ENCODE measurements around the gene CORO2B.

Gene CORO2B

GRCh38 chr15:68589053-68589452 lies 10.3 kb downstream of the CORO2B start:
- H3K36me3 Mint-ChIP-seq: no peaks in the 10 kb centered on the region

GRCh38 chr15:68589783-68590710 lies 11.3 kb downstream of the CORO2B start:
- no peak overlapping the region for H3K4me3 Mint-ChIP-seq
- H3K27ac Mint-ChIP-seq: no peak overlapping the region

More at GRCh38 chr15:68589053-68589452, 10.3 kb downstream of the CORO2B start:
- Mint-ChIP-seq H3K9me3 (ENCODE audit: low read depth) (no peaks in the 10 kb centered on the region), H3K4me3 (no peak overlapping the region), H3K27ac (no peak overlapping the region), H3K4me1 (ENCODE audit: low read depth) (peaks cover 16% of the 10 kb centered on the region), H3K27me3 (peaks cover 3% of the 10 kb centered on the region)

GRCh38 chr15:68590721-68591389 lies 12.1 kb downstream of the CORO2B start:
- no peaks in the 10 kb centered on the region for H3K36me3 Mint-ChIP-seq
- H3K4me3 Mint-ChIP-seq: no peak overlapping the region
- H3K27ac Mint-ChIP-seq: no peak overlapping the region
- peaks cover 5% of the 10 kb centered on the region for H3K27me3 Mint-ChIP-seq
- peaks cover 16% of the 10 kb centered on the region for H3K4me1 Mint-ChIP-seq (ENCODE audit: low read depth)
- H3K9me3 Mint-ChIP-seq (ENCODE audit: low read depth): no peaks in the 10 kb centered on the region

More at GRCh38 chr15:68589783-68590710, 11.3 kb downstream of the CORO2B start:
- H3K9me3 Mint-ChIP-seq (ENCODE audit: low read depth): no peaks in the 10 kb centered on the region
- peaks cover 5% of the 10 kb centered on the region for H3K27me3 Mint-ChIP-seq
- peaks cover 16% of the 10 kb centered on the region for H3K4me1 Mint-ChIP-seq (ENCODE audit: low read depth)
- H3K36me3 Mint-ChIP-seq: no peaks in the 10 kb centered on the region

DNA sequence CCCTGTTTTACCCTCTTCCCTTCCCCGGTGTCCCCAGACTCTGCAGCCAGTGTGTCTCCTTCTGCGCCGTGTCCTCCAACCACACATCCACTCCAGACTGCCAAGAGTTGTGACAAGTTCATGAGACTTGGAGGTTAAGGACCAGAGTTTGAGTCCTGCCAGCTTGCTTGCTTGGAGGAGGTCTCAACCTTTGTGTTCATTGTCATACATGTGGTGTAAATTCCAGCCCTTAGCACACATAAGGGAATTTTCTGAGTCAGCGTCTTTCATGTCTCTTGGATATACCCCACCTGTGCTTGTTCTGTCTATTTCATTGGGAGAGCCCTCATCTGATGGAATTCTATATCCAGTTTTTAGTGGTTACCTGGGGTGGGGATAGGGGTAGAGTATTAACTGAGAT lies 13.3 kb downstream of the CORO2B start:
- H3K27ac Mint-ChIP-seq: no peak overlapping the region
- no peaks in the 10 kb centered on the region for H3K9me3 Mint-ChIP-seq (ENCODE audit: low read depth)
- peaks cover 11% of the 10 kb centered on the region for H3K4me1 Mint-ChIP-seq (ENCODE audit: low read depth)
- peaks cover 5% of the 10 kb centered on the region for H3K27me3 Mint-ChIP-seq
- H3K4me3 Mint-ChIP-seq: no peak overlapping the region
- no peaks in the 10 kb centered on the region for H3K36me3 Mint-ChIP-seq

DNA sequence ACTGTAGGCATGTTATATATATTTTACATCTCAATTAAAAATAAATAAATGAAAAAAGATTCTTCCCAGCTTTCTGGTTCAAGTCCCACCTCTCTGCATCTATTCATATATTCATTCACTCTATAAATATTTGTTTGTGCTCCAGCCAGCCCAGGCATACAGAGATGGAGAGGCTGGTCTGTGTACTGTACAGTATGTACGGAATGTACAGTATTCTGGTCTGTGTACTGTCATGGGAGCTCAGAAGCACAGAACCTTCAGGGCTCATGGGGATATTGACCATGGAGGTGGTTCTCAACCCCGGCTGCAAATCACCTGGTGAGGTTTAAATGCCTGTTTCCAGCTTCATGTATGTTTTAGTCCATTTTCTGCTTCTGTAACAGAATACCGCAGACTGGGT lies 13.8 kb downstream of the CORO2B start:
- Mint-ChIP-seq H3K36me3 (no peaks in the 10 kb centered on the region), H3K27me3 (peaks cover 5% of the 10 kb centered on the region), H3K9me3 (ENCODE audit: low read depth) (no peaks in the 10 kb centered on the region), H3K27ac (no peak overlapping the region), H3K4me3 (no peak overlapping the region), H3K4me1 (ENCODE audit: low read depth) (peaks cover 10% of the 10 kb centered on the region)

DNA sequence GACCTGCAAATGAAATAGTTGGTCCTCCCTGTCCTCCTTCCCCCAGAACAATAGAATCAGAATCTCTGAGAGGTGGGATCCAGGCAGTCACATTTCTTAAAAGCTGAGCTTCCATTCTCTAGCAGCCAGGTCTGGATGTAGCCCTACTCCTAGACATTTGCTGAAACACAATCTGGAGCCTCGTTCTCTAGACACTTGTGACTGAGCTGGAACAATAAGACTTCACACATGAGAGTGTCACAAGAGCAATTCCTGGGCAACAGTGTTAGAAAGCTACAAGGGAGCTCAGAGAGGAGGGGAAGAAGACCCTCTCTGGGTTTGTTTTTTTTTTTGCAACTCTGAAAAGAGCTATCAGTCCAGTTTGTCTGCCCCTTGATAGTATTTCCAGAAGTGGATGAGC lies 14.5 kb downstream of the CORO2B start:
- Mint-ChIP-seq H3K27me3 (peaks cover 5% of the 10 kb centered on the region), H3K36me3 (no peaks in the 10 kb centered on the region), H3K9me3 (ENCODE audit: low read depth) (no peaks in the 10 kb centered on the region), H3K27ac (no peak overlapping the region), H3K4me3 (no peak overlapping the region), H3K4me1 (ENCODE audit: low read depth) (peaks cover 2% of the 10 kb centered on the region)

DNA sequence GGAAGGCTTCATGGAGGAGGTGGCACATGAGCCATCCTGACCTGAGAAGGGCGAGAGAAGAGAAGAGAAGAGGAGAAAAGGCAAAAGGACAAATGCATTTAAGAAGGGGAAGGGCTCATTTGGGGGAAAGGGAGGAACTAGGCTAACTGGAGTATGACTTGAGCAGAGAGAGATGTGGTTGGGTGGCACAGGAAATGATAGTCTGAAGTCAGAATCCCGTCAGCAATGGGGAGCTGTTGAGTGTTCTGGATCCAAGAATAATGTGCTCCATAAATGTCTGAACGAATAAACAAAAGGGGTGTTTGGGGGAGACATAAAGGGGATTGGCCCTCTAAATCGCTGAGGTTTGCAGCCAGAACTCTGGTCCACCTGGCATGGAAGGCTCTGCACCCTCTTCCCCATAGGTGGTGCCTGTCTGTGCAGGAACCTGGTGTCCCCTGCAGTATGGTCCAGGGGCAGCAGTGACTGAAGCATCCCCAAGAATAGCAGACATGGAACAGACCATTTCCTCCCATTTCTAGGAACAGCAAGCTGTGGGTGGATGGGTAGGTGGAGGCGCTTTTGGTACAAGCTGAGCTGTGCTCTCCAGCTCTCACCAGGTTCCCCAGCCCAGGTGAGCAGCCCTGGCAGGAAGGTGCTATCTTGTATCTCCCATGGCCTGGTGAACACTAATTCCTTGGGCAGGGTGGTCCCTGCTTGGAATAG lies 15.2 kb downstream of the CORO2B start:
- Mint-ChIP-seq H3K4me3 (no peak overlapping the region), H3K9me3 (ENCODE audit: low read depth) (no peaks in the 10 kb centered on the region), H3K27ac (no peak overlapping the region), H3K36me3 (no peaks in the 10 kb centered on the region), H3K4me1 (ENCODE audit: low read depth) (no peaks in the 10 kb centered on the region), H3K27me3 (peaks cover 5% of the 10 kb centered on the region)

DNA sequence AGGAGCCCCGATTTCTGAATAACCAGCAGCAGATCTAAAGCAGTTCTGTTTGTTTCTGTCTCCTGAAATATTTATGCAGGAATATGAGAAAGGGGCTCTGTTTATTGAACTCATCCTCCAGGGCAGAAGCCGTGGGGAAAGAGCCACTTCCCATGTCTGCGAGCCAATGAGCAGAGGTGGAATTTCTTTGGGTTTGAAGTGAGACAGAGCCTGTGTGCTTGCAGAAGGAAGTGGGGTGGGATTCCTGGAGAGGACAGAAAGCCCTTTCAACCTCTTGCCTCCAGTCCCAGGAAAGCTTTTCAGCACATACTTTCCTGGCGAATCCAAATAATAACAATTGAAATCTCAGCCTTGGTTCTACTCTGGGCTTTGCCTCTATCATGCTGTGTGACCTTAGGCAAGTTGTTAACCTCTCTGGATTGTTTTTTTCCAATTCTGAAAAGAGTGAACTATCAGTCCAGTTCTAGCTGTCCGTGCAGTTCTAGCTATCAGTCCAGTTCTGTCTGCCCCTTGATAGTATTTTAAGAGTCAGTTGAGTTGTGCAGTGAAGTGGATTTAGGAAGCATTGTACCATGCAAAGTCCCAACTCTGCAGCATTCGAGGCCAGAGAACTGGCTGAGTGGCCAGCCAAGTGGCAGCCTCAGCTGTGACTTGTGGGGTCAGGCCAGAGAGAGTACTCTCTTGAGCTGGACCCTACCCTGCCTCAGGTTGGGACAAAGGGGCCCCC lies 15.9 kb downstream of the CORO2B start:
- Mint-ChIP-seq H3K4me3 (no peak overlapping the region), H3K27me3 (peaks cover 5% of the 10 kb centered on the region), H3K9me3 (ENCODE audit: low read depth) (no peaks in the 10 kb centered on the region), H3K4me1 (ENCODE audit: low read depth) (no peaks in the 10 kb centered on the region), H3K27ac (no peak overlapping the region), H3K36me3 (no peaks in the 10 kb centered on the region)

DNA sequence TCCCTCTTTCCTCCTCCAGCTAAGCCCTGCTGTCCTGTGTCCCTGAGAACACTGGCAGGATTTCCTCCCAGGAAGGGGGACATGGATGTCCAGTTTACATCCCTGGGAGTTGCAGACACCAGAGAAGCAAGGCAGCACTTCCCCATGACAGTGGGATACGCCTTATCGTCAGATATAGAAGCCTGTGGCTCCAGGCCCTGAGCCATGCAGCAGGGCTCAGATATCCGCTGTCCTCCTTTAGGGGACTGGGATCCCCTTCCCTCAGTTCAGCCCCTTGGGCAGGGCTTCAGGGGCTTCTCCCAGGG lies 16.4 kb downstream of the CORO2B start:
- Mint-ChIP-seq H3K4me1 (ENCODE audit: low read depth) (no peaks in the 10 kb centered on the region), H3K36me3 (no peaks in the 10 kb centered on the region), H3K9me3 (ENCODE audit: low read depth) (no peaks in the 10 kb centered on the region), H3K27ac (no peak overlapping the region), H3K4me3 (no peak overlapping the region), H3K27me3 (peaks cover 5% of the 10 kb centered on the region)

DNA sequence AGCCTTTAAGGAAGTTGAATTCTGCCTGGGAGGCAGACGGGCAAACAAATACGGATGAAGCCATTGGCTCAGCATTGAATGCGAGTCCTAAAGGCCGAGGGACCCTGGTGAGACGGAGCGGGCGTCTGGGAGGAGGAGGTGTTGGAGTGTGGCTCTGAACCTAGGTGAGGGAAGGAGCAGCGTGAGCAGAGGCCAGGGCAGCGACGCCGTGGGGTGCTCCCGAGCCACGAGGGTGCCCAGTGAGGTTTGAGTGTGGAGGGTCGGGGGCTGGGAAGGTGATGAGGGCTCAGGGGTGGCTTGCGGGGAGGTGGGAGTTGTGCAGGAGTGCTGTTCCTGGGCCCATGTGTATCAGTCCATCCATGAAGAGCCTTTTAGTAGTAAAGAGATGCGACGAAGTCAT lies 17.0 kb downstream of the CORO2B start:
- Mint-ChIP-seq H3K27ac (no peak overlapping the region), H3K27me3 (peaks cover 5% of the 10 kb centered on the region), H3K4me1 (ENCODE audit: low read depth) (no peaks in the 10 kb centered on the region), H3K4me3 (no peak overlapping the region), H3K9me3 (ENCODE audit: low read depth) (no peaks in the 10 kb centered on the region), H3K36me3 (no peaks in the 10 kb centered on the region)

DNA sequence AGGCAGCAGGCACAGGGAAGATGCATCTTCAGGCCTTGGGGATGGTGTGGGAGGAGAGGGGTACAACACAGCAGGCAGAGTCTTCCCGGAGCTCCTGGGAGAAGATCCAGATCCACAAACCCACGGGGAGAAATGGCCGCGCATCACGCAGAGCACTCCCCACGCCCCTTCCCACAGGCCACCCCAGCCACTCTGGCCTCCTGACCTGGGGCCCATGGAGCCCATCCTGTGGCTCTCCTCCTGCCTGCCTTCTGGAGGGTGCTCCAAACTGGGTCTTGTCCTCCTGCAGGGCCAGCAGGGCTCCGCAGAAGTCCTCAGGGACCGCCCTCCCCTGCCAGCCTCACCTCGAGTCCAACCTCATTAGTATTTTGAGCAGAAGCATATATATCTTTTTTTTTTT lies 17.9 kb downstream of the CORO2B start:
- no peaks in the 10 kb centered on the region for H3K36me3 Mint-ChIP-seq
- H3K27me3 Mint-ChIP-seq: peaks cover 5% of the 10 kb centered on the region
- no peaks in the 10 kb centered on the region for H3K4me1 Mint-ChIP-seq (ENCODE audit: low read depth)
- no peaks in the 10 kb centered on the region for H3K9me3 Mint-ChIP-seq (ENCODE audit: low read depth)
- no peak overlapping the region for H3K27ac Mint-ChIP-seq
- no peak overlapping the region for H3K4me3 Mint-ChIP-seq

DNA sequence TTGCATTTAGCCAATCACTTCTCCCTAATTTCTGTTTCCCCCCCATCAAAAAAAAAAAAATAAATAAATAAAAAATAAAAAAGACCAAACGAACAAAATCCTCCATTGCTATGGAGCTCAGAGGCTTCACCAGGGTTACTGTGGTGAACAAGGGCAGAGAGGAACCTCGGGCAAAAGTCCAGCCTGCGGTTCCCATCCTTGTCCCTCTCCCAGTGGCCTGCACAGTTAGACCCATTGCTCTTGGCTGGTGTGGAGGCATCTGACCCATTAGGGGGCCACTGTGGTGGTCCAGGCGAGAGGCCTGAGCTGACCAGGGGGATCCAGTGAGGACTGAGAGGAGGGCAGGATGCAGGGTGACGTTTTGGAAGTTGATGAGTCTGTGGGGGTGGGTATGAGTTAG lies 18.8 kb downstream of the CORO2B start:
- no peaks in the 10 kb centered on the region for H3K9me3 Mint-ChIP-seq (ENCODE audit: low read depth)
- no peaks in the 10 kb centered on the region for H3K4me1 Mint-ChIP-seq (ENCODE audit: low read depth)
- no peaks in the 10 kb centered on the region for H3K36me3 Mint-ChIP-seq
- H3K27ac Mint-ChIP-seq: no peak overlapping the region
- no peak overlapping the region for H3K4me3 Mint-ChIP-seq
- peaks cover 2% of the 10 kb centered on the region for H3K27me3 Mint-ChIP-seq

DNA sequence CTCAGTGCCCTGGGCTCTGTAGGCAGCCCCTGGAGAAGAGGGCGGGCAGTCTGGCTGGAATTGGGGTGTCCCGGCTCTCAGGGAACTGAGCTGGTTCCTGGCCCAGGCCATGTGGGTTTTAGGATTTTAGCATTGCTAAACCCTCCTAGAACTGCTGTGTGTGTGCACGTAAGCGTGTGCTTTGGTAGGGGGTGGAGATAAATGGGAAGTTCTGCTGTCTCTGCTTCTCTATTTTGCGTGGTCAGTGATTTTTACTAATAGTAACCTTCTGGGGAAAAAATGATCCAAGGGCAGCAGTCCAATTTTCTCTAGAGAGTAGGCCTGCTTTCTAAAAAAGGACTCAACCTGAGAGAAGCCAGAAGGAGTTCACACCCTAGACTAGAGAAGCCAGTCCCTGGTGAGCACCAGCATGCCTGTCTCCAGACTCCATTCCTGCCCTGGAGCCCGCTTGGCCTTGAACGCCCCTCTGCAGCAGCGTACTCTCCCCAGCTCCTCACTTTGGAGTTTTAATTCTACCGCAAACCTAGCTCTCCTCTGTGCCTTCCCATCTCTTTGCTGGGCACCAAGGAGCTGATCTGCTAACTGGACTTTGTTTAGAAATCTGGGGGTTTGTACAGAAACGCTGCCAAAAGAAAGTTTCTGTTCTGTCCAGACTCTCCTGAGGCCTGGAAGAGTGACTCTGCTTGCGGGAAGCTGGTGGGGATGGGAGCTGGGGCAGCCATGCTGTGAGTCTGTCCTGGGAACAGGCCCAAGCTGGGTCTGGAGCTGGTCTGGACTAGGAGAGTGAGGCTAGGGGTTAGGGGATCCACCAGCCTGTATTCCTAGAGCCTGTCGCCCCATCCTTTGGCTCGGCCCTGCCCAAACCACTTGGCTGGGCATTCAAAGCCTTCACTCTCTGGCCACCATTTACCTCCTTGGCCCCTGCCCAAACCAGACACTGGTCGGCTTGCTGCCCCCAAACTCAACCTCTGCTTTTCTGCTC lies 19.7 kb downstream of the CORO2B start:
- no peak overlapping the region for H3K27ac Mint-ChIP-seq

GRCh38 chr15:68599153-68599545 lies 20.4 kb downstream of the CORO2B start:
- H3K9me3 Mint-ChIP-seq (ENCODE audit: low read depth): no peaks in the 10 kb centered on the region
- no peak overlapping the region for H3K27ac Mint-ChIP-seq
- H3K27me3 Mint-ChIP-seq: peaks cover 2% of the 10 kb centered on the region
- no peaks in the 10 kb centered on the region for H3K36me3 Mint-ChIP-seq
- no peak overlapping the region for H3K4me3 Mint-ChIP-seq
- H3K4me1 Mint-ChIP-seq (ENCODE audit: low read depth): no peaks in the 10 kb centered on the region

More for the DNA sequence above, 19.7 kb downstream of the CORO2B start:
- Mint-ChIP-seq H3K9me3 (ENCODE audit: low read depth) (no peaks in the 10 kb centered on the region), H3K4me1 (ENCODE audit: low read depth) (no peaks in the 10 kb centered on the region), H3K27me3 (peaks cover 2% of the 10 kb centered on the region), H3K36me3 (no peaks in the 10 kb centered on the region), H3K4me3 (no peak overlapping the region)
